Adrenal gland (tissue), 5 donors: Measurements from ENCODE around the gene CUX1.

ENCODE experiments used
- POLR2A ChIP-seq, 2 donors: fragments of 450-650 bp; IDR thresholded peaks; one replicate each; pipeline ENCODE4 v1.6.1; 2017; ENCODE audit warnings: antibody characterized with exemption in 2 of 2, mild to moderate bottlenecking in 2 of 2, moderate library complexity in 1 of 2
- TF ChIP-seq, protein P1 (sequence below), 6 experiments: fragments of 450-650 bp in 4 of 6; fragments of 200-600 bp in 2 of 6; sonication (generic) in 1 of 6; IDR thresholded peaks; 1 replicate in 5 of 6; 2 replicates in 1 of 6; pipeline versions ENCODE4 v1.5.1 to v1.8.0; 2016 to 2021; ENCODE audit warnings: antibody characterized with exemption in 6 of 6, mild to moderate bottlenecking in 2 of 6, moderate library complexity in 1 of 6
- donor health status: DM: no; HTN: no; CAD: no.

DNA sequence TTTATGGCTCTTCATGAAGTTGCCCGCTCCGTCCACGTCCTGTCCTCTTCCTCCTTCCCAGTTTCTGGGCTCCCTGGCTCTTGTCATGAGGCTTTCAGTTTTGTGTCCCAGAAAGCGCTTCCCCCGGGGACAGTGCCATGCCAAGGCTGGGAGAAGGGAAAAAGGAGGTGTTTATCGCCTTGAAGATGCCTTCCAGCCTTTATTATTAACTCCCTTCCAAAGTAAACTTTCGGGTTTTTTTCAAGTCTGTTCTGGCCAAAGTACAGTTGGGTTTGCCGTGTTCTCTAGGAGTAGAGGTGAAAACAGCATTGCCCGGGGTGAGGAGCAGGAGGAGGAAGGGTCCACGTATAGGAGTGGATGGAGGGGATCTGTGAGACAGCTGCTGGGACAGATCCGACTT, 117.2 kb downstream of the CUX1 start:
- TF ChIP-seq, protein P1, sequence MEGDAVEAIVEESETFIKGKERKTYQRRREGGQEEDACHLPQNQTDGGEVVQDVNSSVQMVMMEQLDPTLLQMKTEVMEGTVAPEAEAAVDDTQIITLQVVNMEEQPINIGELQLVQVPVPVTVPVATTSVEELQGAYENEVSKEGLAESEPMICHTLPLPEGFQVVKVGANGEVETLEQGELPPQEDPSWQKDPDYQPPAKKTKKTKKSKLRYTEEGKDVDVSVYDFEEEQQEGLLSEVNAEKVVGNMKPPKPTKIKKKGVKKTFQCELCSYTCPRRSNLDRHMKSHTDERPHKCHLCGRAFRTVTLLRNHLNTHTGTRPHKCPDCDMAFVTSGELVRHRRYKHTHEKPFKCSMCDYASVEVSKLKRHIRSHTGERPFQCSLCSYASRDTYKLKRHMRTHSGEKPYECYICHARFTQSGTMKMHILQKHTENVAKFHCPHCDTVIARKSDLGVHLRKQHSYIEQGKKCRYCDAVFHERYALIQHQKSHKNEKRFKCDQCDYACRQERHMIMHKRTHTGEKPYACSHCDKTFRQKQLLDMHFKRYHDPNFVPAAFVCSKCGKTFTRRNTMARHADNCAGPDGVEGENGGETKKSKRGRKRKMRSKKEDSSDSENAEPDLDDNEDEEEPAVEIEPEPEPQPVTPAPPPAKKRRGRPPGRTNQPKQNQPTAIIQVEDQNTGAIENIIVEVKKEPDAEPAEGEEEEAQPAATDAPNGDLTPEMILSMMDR (IDR thresholded peaks at IDR 0.05): no peak
- no peak for TF ChIP-seq POLR2A (IDR thresholded peaks at IDR 0.05)
